Skeletal muscle cell (primary cell): ENCODE measurements around the gene CSF1R.

Experiments
- DNase-seq: peaks from one replicate; pipeline ENCODE4 v3.0.0-alpha.2; 2010; ENCODE audit warnings: low read depth
- H3K4me3 ChIP-seq: 2 replicates; pipeline ENCODE4 v1.5.1; 2011; ENCODE audit warnings: low read depth, mild to moderate bottlenecking, control low read depth, low read length, moderate library complexity

The CSF1R gene

GRCh38 chr5:150077060-150077459 is 9.3 kb downstream of the CSF1R start:
- no peak for DNase-seq
- H3K4me3 ChIP-seq = no peak overlapping the region

DNA sequence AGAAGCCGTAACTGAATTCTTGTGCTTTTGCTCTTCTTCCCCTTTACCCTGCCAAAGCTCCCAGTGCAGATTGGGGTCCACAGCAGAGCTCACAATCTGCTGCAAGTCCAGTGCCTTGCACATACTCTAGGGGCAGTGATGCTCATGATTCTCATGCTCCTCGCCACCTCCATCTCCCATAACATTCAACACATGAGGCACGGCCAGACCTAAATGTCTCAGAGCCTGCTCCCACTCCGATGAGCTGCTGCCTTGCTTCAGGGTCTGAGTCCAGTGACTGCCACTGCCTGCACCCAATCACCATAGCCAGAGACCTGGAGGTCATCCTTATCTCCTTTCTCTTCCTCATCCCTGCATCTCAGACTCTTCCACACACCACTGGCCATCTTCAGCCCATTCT is 10.5 kb downstream of the CSF1R start:
- H3K4me3 ChIP-seq = no peak overlapping the region
- DNase-seq = no peak

GRCh38 chr5:150075233-150075632 is 11.1 kb downstream of the CSF1R start:
- no peak for DNase-seq
- H3K4me3 ChIP-seq = no peak overlapping the region

DNA sequence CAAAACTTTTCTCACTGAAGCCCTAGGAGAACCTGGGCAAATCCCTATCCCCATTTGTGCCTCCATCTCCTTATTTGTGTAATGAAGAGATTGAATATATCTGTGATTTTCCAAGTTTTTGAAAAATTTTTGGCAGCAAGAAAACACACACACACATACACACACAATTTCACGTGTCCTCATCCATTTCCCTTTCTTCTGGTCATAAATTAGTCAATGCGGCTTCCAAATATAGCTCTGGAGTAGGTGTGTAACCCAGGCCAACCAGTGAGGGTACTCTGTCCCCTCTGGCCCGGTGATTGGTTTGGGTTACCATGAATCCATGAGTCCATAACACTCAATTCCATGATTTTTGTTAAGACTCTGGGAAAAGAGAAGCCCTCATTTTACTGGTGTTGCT is 12.7 kb downstream of the CSF1R start:
- no peak for DNase-seq
- H3K4me3 ChIP-seq = no peak overlapping the region

DNA sequence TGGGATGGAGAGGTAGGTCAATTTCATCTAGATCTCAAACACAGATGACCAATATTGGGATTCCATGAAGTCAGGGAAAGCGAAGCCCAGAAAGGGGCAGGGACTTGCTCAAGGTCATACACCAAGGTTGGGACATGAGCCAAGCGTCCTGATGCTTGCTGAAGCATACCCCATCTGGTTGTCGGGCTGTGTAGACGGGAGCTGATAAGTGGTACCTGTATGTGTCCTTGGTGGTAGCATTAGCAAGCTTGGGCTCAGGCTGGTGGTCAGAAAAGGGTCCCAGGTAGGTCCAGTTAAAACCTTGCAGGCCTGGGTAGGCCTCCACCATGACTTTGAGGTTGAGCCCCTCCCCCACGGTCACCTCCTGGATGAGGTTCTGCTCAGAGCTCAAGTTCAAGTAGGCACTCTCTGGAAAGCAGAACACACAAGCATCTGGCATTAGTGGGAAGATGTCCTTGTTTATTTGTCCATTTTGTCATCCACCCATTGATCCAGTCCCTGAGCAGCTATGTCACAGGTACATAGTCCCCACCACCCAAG is 13.2 kb downstream of the CSF1R start:
- H3K4me3 ChIP-seq = no peak overlapping the region

GRCh38 chr5:150070821-150071220 is 15.5 kb downstream of the CSF1R start:
- H3K4me3 ChIP-seq = no peak overlapping the region
- DNase-seq = no peak

More for the DNA sequence above, 13.2 kb downstream of the CSF1R start:
- DNase-seq = no peak

DNA sequence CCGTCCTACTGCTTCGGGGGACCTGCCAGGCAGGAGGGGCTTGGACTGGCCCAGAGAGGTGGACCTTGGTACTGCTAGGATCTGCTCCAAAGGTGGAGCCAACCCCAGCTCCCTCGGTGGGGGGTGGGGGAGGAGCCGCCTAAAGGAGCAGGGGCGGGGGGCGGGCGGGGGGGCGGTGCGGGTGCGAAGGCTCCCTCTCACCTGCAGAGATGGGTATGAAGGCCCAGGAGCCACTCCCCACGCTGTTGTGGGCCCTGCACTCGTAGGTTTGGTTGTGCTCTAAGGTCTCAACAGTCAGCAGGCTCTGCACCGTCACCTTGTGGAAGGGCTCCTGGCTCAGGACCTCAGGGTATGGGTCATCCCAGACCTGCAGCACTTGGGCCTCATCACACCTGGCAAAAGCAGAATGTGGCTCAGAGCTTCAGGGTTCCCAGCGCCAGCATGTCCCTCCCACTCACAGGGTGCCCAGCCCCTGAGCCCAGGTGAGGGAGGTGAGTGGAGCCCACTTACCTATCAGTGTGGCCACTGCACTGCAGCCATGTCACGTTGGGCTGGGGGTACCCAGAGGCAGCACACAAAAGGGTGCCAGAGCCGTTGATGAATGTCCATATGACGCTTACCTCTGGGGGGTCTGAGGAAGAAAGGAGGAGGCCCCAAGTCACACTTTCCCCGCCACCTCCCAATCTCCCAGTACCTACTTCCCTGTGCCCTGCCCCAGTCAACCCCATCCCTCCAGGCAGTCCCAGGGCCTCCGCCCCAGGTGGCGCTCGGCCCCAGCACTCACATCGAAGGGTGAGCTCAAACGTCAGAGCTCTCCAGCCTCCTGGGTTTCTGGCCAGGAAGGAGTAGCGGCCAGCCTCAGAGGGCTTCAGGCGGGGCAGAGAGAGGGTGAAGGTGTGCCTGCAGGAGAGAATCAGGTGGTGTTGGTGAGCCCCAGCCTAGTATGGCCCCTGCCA is 16.4 kb downstream of the CSF1R start:
- H3K4me3 ChIP-seq = no peak overlapping the region
- no peak for DNase-seq

- no peak overlapping the region for H3K4me3 ChIP-seq
- DNase-seq = no peak
Observed at GRCh38 chr5:150068961-150069645, 17.3 kb downstream of the CSF1R start.

DNA sequence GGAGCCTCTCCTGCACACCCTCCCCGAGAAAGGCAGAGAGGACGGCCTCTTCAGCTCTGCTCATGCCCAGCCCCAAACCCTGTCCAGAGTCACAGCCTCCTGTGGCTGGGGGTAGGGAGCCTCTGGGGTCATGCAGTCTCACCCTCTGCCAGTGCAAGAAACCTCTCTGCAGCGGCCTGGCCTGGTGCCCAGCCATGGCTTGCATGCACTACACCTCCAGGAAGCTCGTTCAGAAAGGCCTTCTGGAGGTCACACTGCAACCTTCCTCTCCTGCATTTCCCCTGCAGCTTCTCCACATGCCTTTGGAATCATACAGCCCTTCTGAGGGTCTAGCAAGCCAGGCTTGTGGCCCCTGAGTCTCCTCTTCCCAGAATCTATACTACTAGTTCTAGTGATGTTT is 17.9 kb downstream of the CSF1R start:
- no peak overlapping the region for H3K4me3 ChIP-seq
- DNase-seq = no peak

DNA sequence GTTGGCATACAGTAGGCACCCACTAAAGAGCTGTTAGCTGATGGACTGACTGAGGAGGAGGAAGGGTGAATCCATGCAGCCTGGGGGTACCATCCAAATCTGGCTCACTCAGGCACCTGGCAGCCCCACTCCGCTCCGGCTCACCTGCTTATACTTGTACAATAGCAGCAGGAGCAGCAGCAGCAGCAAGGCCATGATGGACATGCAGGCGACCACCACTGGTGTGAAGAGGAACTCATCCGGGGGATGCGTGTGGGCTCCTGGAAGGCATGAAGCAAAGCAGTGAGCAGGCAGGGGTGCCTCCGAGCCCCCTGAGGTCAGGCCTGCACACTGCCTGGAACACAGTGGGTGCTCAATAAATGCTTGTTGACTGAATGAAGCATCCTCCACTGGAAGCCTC is 18.3 kb downstream of the CSF1R start:
- DNase-seq = no peak
- H3K4me3 ChIP-seq = no peak overlapping the region

GRCh38 chr5:150067405-150067960 is 18.9 kb downstream of the CSF1R start:
- no peak for DNase-seq
- no peak overlapping the region for H3K4me3 ChIP-seq

GRCh38 chr5:150066901-150067396 is 19.4 kb downstream of the CSF1R start:
- no peak overlapping the region for H3K4me3 ChIP-seq
- DNase-seq = no peak

DNA sequence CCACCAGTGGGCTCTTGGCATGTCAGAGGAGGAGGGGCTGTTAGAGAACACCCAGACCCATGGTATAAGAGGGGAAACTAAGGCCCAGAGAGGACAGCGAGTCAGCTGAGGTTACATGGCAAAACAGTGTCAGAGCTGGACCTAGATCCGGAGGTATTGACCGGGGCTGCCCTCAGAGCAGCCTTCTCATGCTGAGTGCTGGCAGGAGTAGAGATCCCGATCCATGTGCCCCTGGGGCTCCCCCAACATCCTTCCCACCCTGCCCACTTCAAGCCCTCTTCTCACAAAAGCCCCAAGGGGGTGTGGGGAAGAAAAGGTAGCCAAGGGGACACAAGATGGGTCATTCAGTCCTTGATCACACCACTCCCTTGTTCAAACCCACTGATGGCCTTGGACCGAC is 19.9 kb downstream of the CSF1R start:
- no peak overlapping the region for H3K4me3 ChIP-seq

DNA sequence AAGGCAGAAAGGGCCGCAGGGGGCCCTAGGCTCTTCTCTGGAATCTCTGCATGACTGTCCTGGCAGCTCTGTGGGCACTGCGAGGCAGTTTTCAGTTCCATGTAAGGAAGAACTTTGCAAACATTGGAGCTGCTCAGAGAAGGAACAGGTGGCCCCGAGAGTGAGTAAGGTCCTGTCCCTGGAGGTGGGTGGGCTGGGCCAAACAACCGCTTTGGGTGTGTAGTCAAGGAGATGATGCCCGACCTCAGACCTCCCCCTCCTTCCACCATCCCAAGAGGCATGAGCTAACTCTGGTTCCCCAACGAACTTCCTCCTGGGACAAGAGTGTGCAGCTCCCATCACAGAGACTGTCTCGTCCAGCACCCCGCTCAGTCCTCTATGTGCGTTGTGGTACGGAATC is 20.5 kb downstream of the CSF1R start:
- no peak overlapping the region for H3K4me3 ChIP-seq
- no peak for DNase-seq

More for the DNA sequence above, 19.9 kb downstream of the CSF1R start:
- DNase-seq = no peak

- DNase-seq = no peak
Observed at GRCh38 chr5:150065346-150065745, 21.0 kb downstream of the CSF1R start.

GRCh38 chr5:150064681-150065220 is 21.6 kb downstream of the CSF1R start:
- no peak for DNase-seq
- H3K4me3 ChIP-seq = no peak overlapping the region

More at GRCh38 chr5:150065346-150065745, 21.0 kb downstream of the CSF1R start:
- H3K4me3 ChIP-seq = no peak overlapping the region

DNA sequence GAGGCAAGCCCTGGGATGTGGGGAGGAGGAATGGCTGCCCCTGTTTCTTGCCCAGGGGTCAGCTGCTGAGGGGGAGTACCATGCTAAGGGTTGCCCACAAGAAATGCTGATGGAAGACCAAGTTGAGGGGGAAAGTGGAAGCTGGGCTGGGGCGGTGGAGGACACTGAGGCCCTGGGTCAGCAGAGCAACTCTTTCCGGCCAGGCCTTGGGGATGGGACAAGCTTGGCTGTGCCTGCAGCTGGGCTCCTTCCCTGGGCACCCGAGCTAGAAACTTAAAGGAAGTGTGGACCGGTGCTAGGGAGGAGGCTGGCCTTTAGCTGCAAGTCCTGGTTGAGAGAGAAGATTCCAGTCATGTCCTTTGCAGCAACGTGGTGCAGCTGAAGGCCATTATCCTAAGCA is 22.7 kb downstream of the CSF1R start:
- no peak for DNase-seq
- no peak overlapping the region for H3K4me3 ChIP-seq

GRCh38 chr5:150062216-150062922 is 24.0 kb downstream of the CSF1R start:
- no peak overlapping the region for H3K4me3 ChIP-seq
- no peak for DNase-seq

- DNase-seq = no peak
- no peak overlapping the region for H3K4me3 ChIP-seq
Observed at GRCh38 chr5:150061538-150061995, 24.8 kb downstream of the CSF1R start.
